GM19438 (cell line): ENCODE data around the gene ZNF561.
"Not testable (repeated sequence)": the region's sequence is repeated elsewhere in the genome, so short reads cannot be mapped to it uniquely, and the experiment has no call there.

ENCODE experiments used
- ATAC-seq: cut with Tn5 transposase; IDR thresholded peaks from one replicate; pipeline ENCODE4 v1.9.1; 2021; ENCODE audit warnings: low read depth; ENCODE audit not compliant: unreplicated experiment

ZNF561 gene

GRCh38 chr19:9582081-9582725, 38.8 kb downstream of the ZNF561 start:
- not testable (repeated sequence) for ATAC-seq

DNA sequence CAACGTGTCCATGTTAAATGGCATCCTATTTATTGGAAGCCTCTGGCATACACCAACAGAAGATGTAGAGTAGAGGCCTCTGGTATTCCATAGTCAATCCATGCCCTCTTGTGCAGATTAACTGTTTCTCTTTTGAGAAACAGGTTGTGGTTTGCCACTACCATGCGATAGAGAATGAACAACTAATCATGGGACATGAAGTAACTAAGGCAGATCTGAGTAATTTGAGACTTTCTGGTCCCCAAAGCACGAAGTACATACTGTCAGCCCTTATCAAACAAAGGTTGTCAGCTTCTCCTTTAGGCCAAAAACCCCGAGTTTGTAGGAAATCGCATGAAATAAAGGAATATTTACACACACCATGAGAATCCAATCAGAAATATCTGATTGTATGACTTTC, 40.3 kb downstream of the ZNF561 start:
- ATAC-seq: no peak

- no peak for ATAC-seq
Measured at GRCh38 chr19:9570255-9570654, 50.8 kb downstream of the ZNF561 start.

GRCh38 chr19:9566729-9567128, 54.3 kb downstream of the ZNF561 start:
- no peak for ATAC-seq

- ATAC-seq: no peak
Measured at GRCh38 chr19:9565900-9566705, 54.9 kb downstream of the ZNF561 start.
